ENCODE results near the gene COL12A1. TPM values are rescaled to one million over a fixed set of nuclear protein-coding genes. Genes with fewer than 3 reads are reported as not detected.

COL12A1 gene
- total RNA-seq, 2 experiments from 2014 or later, result not detected

GRCh38 chr6:75166236-75166635 is 39.6 kb downstream of the COL12A1 start:
- no peak overlapping the region for H3K4me3 Mint-ChIP-seq
- H3K27ac Mint-ChIP-seq, result no peak overlapping the region
- no peaks in the 10 kb centered on the region for H3K9me3 Mint-ChIP-seq
- DNase-seq, result no peak
- peaks cover 2% of the 10 kb centered on the region for H3K27me3 Mint-ChIP-seq
- H3K36me3 Mint-ChIP-seq (ENCODE audit: low read depth), result no peaks in the 10 kb centered on the region
- ChIA-PET CTCF (no interaction called here), POLR2A (no interaction called here)
- no peaks in the 10 kb centered on the region for H3K4me1 Mint-ChIP-seq

DNA sequence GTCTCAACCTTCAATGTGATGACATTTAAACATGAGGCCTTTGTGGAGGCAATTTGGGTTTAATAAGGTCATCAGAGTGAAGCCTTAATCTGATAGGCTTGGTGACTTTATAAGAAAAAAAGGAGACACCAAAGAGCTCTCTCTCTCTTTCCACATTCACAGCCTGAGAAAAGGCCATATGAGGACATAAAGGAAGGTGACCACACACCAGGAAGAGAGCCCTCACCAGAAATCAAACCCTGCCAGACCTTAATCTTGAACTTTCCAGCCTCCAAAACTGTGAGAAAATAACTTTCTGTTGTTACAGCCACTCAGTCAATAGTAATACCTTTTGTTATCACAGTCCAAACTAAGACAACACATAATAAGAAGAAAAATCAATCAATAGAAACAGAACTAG is 47.7 kb downstream of the COL12A1 start:
- no peaks in the 10 kb centered on the region for H3K9me3 Mint-ChIP-seq
- ChIA-PET CTCF (interaction anchor here (1.0 kb wide), 1 partner anchor 10 kb away, joined by 3 read pairs; no protein-coding TSS in a partner anchor), POLR2A (no interaction called here)
- H3K4me1 Mint-ChIP-seq, result no peaks in the 10 kb centered on the region
- no peak overlapping the region for H3K4me3 Mint-ChIP-seq
- H3K27me3 Mint-ChIP-seq, result peaks cover 2% of the 10 kb centered on the region
- H3K27ac Mint-ChIP-seq, result no peak overlapping the region
- no peaks in the 10 kb centered on the region for H3K36me3 Mint-ChIP-seq (ENCODE audit: low read depth)
- no peak for DNase-seq

- no peaks in the 10 kb centered on the region for H3K9me3 Mint-ChIP-seq
- POLR2A ChIA-PET, result no interaction called here
- CTCF ChIA-PET, result interaction anchor here (1.0 kb wide), 1 partner anchor 9 kb away, joined by 3 read pairs; no protein-coding TSS in a partner anchor
- no peak overlapping the region for H3K27ac Mint-ChIP-seq
- no peak for DNase-seq
- H3K27me3 Mint-ChIP-seq, result peaks cover 2% of the 10 kb centered on the region
- no peaks in the 10 kb centered on the region for H3K36me3 Mint-ChIP-seq (ENCODE audit: low read depth)
- H3K4me1 Mint-ChIP-seq, result no peaks in the 10 kb centered on the region
- no peak overlapping the region for H3K4me3 Mint-ChIP-seq
Observed at GRCh38 chr6:75157336-75157735, 48.5 kb downstream of the COL12A1 start.

GRCh38 chr6:75156186-75156878 is 49.5 kb downstream of the COL12A1 start:
- CTCF ChIA-PET, result no interaction called here
- Mint-ChIP-seq H3K9me3 (no peaks in the 10 kb centered on the region), H3K4me3 (no peak overlapping the region), H3K36me3 (ENCODE audit: low read depth) (no peaks in the 10 kb centered on the region), H3K27me3 (no peaks in the 10 kb centered on the region), H3K27ac (no peak overlapping the region), H3K4me1 (no peaks in the 10 kb centered on the region)
- DNase-seq, result no peak
- POLR2A ChIA-PET, result no interaction called here

- H3K4me3 Mint-ChIP-seq, result no peak overlapping the region
- POLR2A ChIA-PET, result no interaction called here
- no peak for DNase-seq
- no peaks in the 10 kb centered on the region for H3K9me3 Mint-ChIP-seq
- no peaks in the 10 kb centered on the region for H3K27me3 Mint-ChIP-seq
- no peaks in the 10 kb centered on the region for H3K36me3 Mint-ChIP-seq (ENCODE audit: low read depth)
- H3K27ac Mint-ChIP-seq, result no peak overlapping the region
- H3K4me1 Mint-ChIP-seq, result no peaks in the 10 kb centered on the region
- CTCF ChIA-PET, result no interaction called here
Observed at GRCh38 chr6:75155631-75156030, 50.2 kb downstream of the COL12A1 start.

- H3K36me3 Mint-ChIP-seq (ENCODE audit: low read depth), result no peaks in the 10 kb centered on the region
- no peak overlapping the region for H3K4me3 Mint-ChIP-seq
- peaks cover 1% of the 10 kb centered on the region for H3K27me3 Mint-ChIP-seq
- POLR2A ChIA-PET, result no interaction called here
- no peaks in the 10 kb centered on the region for H3K9me3 Mint-ChIP-seq
- no peak for DNase-seq
- H3K4me1 Mint-ChIP-seq, result no peaks in the 10 kb centered on the region
- CTCF ChIA-PET, result no interaction called here
- H3K27ac Mint-ChIP-seq, result no peak overlapping the region
Observed at GRCh38 chr6:75154973-75155372, 50.9 kb downstream of the COL12A1 start.

DNA sequence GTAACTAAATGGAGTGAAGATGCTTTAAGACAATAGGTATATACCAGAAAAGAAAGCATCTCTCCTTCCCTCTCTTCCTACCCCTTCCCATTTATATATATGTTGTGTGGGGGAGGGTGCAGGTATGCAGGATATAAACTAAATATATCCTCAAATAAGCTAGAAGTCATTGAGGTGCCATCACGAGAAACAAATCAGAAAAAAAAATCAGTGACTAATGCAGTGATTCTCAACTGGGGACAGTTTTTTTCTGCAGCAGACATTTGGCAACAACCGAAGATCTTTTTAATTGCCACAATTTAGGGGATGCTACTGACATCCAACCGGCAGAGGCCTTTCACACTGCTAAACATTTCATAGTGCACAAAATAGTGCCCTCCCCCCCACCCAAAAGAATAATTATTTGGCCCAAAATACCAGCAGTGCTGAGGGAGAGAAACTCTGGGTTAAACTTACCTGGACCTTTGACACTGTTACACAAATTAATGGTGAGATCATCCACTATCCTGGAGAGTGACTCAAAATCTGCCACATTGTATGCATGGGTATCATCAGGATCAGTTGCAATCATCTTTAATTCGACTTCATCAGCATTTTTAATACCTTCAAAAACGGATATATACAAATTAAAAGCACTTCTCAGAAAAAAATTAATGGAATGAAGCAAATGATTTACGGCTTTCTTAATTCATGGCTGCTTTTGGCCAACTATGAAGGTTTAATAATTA is 55.0 kb downstream of the COL12A1 start:
- Mint-ChIP-seq H3K36me3 (ENCODE audit: low read depth) (no peaks in the 10 kb centered on the region), H3K27ac (no peak overlapping the region), H3K9me3 (no peaks in the 10 kb centered on the region), H3K4me3 (no peak overlapping the region), H3K27me3 (peaks cover 1% of the 10 kb centered on the region), H3K4me1 (no peaks in the 10 kb centered on the region)
- DNase-seq, result no peak
- POLR2A ChIA-PET, result no interaction called here
- CTCF ChIA-PET, result no interaction called here

DNA sequence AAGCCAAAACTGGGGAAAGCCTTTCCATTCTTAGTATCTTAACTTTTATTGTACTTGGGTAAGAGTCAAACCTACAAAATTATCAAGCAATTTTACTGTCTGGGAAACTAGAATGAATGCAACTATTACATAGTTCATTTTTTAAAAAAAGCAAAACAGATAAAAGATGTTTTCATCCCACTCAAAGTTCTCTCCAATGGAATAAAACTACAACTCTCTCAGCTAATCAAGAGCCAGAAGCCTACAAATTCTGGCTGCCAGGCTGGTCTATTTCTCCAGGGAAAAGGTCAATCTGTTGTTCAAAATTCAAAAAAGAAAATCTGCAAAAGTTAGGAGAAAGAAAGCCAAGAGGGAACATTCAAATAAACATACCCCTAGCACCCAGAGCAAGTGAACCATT is 56.2 kb downstream of the COL12A1 start:
- no peak overlapping the region for H3K4me3 Mint-ChIP-seq
- H3K4me1 Mint-ChIP-seq, result no peaks in the 10 kb centered on the region
- no peaks in the 10 kb centered on the region for H3K36me3 Mint-ChIP-seq (ENCODE audit: low read depth)
- CTCF ChIA-PET, result no interaction called here
- H3K9me3 Mint-ChIP-seq, result no peaks in the 10 kb centered on the region
- H3K27ac Mint-ChIP-seq, result no peak overlapping the region
- POLR2A ChIA-PET, result no interaction called here
- peaks cover 1% of the 10 kb centered on the region for H3K27me3 Mint-ChIP-seq
- DNase-seq, result no peak

DNA sequence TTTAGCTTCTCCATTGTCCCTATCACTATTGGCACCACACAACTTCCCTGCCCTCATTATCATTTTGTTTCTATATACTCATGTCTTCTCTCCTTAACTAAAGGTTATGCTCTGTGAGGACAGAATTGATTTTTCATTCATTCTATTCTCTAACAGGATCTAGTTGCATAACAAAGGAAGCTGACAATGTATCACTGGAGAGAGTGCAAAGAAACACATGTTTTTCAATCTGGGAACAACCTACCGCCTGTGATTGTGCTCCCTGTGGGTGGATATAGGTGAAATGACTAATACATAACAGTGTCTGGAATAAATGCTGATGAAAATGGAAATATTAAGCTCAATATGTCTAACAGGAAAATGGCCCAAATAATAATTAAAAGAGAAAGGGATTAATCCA is 56.6 kb downstream of the COL12A1 start:
- POLR2A ChIA-PET, result no interaction called here

DNA sequence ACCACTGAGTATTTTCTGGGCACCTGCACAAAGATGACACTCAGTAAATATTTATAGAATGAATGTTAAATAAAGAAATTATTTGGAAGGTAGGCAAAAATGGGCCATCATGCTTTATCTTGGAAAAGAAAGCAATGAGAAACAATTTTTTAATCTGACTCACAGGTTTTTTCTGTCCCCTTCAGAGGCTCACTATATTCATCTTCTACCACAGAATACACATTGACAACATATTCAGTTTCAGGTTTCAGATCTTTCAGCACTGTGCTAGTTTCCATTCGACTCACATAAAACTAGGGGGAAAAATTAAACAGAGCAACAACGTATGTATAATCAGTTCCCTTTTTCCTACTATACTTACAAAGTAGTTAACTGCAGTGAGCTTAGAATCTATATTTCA is 58.3 kb downstream of the COL12A1 start:
- ChIA-PET CTCF (interaction anchor here (1.3 kb wide), 1 partner anchor 10 kb away, joined by 3 read pairs; no protein-coding TSS in a partner anchor), POLR2A (no interaction called here)
- no peaks in the 10 kb centered on the region for H3K4me1 Mint-ChIP-seq
- H3K9me3 Mint-ChIP-seq, result no peaks in the 10 kb centered on the region
- H3K27me3 Mint-ChIP-seq, result peaks cover 1% of the 10 kb centered on the region
- DNase-seq, result no peak
- H3K27ac Mint-ChIP-seq, result no peak overlapping the region
- no peaks in the 10 kb centered on the region for H3K36me3 Mint-ChIP-seq (ENCODE audit: low read depth)
- no peak overlapping the region for H3K4me3 Mint-ChIP-seq

More for the DNA sequence above, 56.6 kb downstream of the COL12A1 start:
- no peaks in the 10 kb centered on the region for H3K36me3 Mint-ChIP-seq (ENCODE audit: low read depth)
- no peak for DNase-seq
- H3K4me1 Mint-ChIP-seq, result no peaks in the 10 kb centered on the region
- no peak overlapping the region for H3K4me3 Mint-ChIP-seq
- H3K9me3 Mint-ChIP-seq, result no peaks in the 10 kb centered on the region
- CTCF ChIA-PET, result no interaction called here
- H3K27me3 Mint-ChIP-seq, result peaks cover 1% of the 10 kb centered on the region
- no peak overlapping the region for H3K27ac Mint-ChIP-seq

DNA sequence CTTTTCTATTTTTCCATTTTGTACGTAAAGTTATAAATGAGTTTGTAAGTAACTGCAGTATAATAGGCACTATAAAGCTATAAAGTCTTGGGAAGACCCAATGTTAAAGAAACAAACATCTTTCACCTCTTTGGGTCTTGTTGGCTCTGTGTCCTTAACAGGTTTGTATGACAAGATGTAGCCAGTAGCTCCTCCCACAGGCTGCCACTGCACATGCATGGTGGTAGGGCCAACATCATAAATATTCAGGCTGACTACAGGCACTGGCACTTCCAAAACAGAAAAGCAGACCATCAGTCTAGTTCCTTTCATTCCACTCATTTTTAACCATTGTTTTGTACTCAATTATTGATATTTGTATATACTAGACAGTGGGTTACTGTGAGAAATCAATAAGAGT is 59.9 kb downstream of the COL12A1 start:
- no peak for DNase-seq
- Mint-ChIP-seq H3K27me3 (peaks cover 1% of the 10 kb centered on the region), H3K4me3 (no peak overlapping the region), H3K4me1 (no peaks in the 10 kb centered on the region), H3K9me3 (no peaks in the 10 kb centered on the region), H3K27ac (no peak overlapping the region), H3K36me3 (ENCODE audit: low read depth) (no peaks in the 10 kb centered on the region)
- POLR2A ChIA-PET, result no interaction called here
- CTCF ChIA-PET, result no interaction called here

DNA sequence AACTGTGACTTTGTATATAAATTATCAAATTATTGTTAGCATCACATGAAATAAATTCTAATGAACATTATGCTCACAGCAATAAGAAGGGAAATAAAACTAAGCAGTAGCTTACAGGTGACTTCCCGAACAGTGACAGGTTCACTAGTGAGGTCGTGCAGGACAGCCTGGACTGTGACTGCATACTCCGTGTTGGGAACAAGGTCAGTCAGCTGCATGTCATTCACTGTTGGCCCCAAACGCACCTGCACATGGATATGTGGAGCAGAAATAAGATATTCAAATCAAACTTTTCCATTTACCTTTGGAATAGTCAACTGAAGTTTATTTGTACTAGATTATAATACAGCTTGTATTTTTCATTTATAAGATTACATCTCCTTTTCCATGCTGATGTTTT is 60.6 kb downstream of the COL12A1 start:
- Mint-ChIP-seq H3K9me3 (no peaks in the 10 kb centered on the region), H3K27ac (no peak overlapping the region), H3K4me1 (no peaks in the 10 kb centered on the region), H3K27me3 (no peaks in the 10 kb centered on the region), H3K36me3 (ENCODE audit: low read depth) (no peaks in the 10 kb centered on the region), H3K4me3 (no peak overlapping the region)
- ChIA-PET CTCF (interaction anchor here (0.7 kb wide), 1 partner anchor 865 kb away, joined by 3 read pairs; no protein-coding TSS in a partner anchor), POLR2A (no interaction called here)
- no peak for DNase-seq

- ChIA-PET POLR2A (no interaction called here), CTCF (no interaction called here)
- no peak overlapping the region for H3K4me3 Mint-ChIP-seq
- no peaks in the 10 kb centered on the region for H3K36me3 Mint-ChIP-seq (ENCODE audit: low read depth)
- H3K27me3 Mint-ChIP-seq, result no peaks in the 10 kb centered on the region
- H3K4me1 Mint-ChIP-seq, result no peaks in the 10 kb centered on the region
- H3K27ac Mint-ChIP-seq, result no peak overlapping the region
- no peak for DNase-seq
- H3K9me3 Mint-ChIP-seq, result no peaks in the 10 kb centered on the region
Observed at GRCh38 chr6:75144386-75144785, 61.5 kb downstream of the COL12A1 start.

- no peak for DNase-seq
- ChIA-PET POLR2A (no interaction called here), CTCF (no interaction called here)
- Mint-ChIP-seq H3K27me3 (no peaks in the 10 kb centered on the region), H3K4me3 (no peak overlapping the region), H3K36me3 (ENCODE audit: low read depth) (no peaks in the 10 kb centered on the region), H3K9me3 (no peaks in the 10 kb centered on the region), H3K27ac (no peak overlapping the region), H3K4me1 (no peaks in the 10 kb centered on the region)
Observed at GRCh38 chr6:75143191-75143590, 62.7 kb downstream of the COL12A1 start.
